Measurements from ENCODE around the gene CYSTM1. TPM values are rescaled to one million over a fixed set of nuclear protein-coding genes. Genes with fewer than 3 reads are reported as not detected.

Gene CYSTM1
- polyA plus RNA-seq, 3 donors from 2014 or later: 3.9 to 11.0 (median 7.1) TPM

DNA sequence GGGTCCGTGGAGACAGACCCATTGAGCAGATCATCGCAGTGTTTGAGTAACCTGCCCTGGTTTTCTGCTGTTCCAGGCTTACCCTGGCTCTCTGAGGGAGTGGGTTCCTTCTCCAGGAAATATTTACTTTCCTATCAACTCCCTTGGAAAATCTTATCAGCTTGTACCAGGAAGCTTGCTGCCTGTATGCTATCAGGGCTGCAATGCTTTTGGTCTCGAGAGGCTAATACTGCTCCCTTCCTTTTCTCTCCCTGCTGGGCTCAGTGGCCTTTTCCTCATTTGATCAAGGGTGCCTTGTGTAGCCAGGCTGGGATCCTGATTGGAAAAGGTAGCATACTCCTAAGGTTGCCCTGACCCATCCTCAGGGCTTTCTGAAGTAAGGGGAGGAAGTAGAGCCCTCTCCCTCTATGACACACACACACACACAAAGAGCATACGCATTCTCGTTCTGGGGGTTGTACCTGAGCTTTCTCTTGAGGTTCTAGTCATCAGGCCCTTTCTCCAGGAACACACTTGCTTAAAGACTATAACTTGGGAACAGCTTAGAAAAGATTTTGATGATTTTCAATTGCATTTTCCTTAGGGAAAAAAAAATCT is 41.6 kb downstream of the CYSTM1 start:
- no peak for DNase-seq
- H3K9me3 Mint-ChIP-seq: no peaks in the 10 kb centered on the region
- H3K4me3 Mint-ChIP-seq: no peak overlapping the region
- H3K27ac Mint-ChIP-seq: no peak overlapping the region
- H3K36me3 Mint-ChIP-seq: no peaks in the 10 kb centered on the region
- peaks cover 0 to 2% (median 0%) of the 10 kb centered on the region in 3 donors for H3K27me3 Mint-ChIP-seq (ENCODE audit: low read depth in 3 of 3)
- peaks cover 10 to 20% of the 10 kb centered on the region in 2 donors for H3K4me1 Mint-ChIP-seq

DNA sequence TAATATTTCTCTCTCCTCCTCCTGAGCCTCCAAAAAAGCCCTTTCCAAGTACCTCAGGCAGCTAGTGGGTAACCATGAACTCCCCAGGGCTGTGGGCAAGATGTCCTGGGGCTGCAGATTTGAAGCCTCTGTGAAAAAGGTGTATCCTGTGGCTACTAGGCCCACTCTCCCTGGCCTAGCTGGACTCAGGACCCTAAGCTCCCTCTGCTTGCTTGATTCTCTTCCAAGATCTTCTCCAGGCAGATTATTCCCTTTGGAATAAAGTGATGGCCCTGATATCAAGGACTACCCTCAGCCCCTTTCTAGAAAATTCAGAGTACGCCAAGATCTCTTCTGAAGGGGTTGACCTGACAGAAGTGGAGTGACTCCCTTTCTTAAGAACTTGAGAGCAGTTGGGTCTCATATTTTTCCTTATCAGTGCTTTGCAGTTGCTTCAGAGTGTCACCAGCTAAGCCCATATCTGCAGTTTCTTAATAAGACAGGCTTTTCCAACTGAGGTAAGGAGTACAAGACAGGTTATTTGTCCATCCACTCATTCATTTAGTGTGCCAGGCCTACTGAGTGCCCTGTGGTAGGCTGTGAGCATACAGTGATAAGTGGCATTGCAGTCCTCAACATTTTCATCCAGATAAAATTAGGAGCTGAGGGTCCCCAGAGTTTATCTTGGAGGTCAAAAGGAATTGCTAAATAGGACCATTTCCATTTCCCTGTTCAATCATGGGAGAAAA is 42.5 kb downstream of the CYSTM1 start:
- Mint-ChIP-seq H3K36me3 (no peaks in the 10 kb centered on the region), H3K27ac (no peak overlapping the region), H3K4me1 (peaks cover 10 to 20% of the 10 kb centered on the region in 2 donors), H3K27me3 (ENCODE audit: low read depth in 3 of 3) (peaks cover 0 to 2% (median 2%) of the 10 kb centered on the region in 3 donors), H3K9me3 (no peaks in the 10 kb centered on the region), H3K4me3 (no peak overlapping the region)
- DNase-seq: no peak

DNA sequence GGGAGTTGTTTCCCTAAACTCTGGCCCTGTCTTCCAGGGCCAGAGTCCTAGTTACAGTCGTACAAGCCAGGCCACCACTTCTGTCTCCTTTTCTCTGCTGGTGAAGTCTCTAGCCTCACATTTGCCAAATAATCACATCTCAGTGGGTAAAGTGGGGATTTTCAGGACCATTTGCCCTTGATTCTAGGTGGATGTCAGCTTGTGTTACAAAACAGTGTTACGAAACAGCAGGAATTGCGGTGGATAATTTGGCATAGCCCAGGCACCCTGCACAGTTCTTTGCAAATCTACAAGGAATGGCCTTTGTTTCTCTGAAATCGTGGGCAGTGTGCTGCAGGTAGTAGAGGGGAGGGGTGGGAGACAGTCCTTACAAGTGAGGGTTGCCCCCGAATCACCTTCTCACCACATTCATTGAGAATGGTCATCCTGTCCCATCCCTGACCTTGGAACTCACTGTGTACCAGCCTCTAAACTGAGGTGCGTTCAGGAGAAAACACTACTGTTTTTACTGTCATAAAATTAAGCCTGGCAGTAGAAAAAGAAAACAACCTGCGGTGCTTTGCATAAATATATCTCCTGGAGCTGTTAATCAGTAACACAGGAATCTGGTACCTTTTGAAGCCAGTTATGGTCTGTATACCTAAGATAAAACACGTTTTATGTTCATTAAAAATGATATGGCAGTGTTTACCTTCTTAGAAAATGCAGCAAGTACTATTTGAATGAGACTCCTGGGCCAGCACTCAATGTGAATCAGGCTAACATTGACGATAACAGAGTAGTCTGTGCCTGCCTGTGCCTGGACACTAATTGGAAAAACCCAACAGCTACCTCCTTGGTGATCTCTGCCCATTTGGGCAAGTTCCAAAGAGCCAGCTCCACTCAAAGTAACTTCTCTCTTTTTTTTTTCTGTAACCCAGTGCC is 44.3 kb downstream of the CYSTM1 start:
- DNase-seq: no peak
- Mint-ChIP-seq H3K27me3 (ENCODE audit: low read depth in 3 of 3) (peaks cover 2 to 4% (median 2%) of the 10 kb centered on the region in 3 donors), H3K4me3 (no peak overlapping the region), H3K27ac (no peak overlapping the region), H3K36me3 (no peaks in the 10 kb centered on the region), H3K9me3 (no peaks in the 10 kb centered on the region), H3K4me1 (peaks cover 10 to 15% of the 10 kb centered on the region in 2 donors)

DNA sequence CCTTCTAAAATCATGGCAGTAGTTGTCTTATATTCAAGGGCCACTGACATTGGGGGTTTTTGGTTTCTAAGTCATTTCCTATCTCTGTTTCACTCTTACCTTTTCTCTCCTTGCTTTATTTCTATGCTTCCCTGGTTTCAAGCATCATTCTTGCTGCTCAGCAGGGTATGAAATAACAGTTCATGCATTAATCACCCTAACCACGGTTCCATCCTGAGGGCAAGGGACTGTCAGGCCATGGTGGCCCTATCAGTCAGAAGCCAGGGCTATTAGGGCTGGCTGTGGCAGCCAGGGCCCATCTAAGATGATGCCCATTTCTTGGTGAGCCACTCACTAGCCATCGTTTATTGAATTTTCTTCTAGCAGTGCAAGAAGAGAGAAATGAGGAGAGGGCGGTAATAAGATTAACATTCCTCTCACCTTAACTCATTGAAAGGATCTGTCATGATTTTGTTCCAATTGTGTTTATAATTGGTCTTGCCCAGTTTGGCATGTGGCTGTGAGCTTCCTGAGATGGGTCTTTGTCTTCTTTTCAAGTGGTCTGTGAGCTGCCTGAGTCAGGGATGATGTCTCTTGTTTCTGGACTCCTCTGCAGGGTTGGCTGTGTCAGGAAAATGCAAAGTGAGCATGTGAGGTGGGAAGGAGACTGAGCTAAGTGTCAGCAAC is 45.2 kb downstream of the CYSTM1 start:
- no peaks in the 10 kb centered on the region for H3K9me3 Mint-ChIP-seq
- no peak overlapping the region for H3K4me3 Mint-ChIP-seq

DNA sequence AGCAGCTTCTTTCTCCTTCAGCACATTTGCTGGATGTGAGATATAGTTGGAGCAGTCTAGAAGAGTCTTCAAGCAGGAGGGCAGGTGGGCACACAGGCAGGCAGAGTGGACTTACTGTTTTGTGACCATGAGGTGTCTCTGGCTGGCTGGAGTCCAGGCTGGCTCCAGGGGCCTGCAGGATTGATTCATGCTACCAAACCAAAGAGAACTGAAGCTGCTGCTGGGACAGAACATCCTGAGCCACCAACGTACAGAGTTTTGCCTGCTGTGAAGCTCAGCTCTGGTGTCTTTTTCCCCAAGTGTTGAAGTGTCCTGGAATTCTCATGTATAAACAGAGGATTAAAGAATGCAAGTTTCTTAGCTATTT is 45.7 kb downstream of the CYSTM1 start:
- H3K4me1 Mint-ChIP-seq: peaks cover 0 to 2% of the 10 kb centered on the region in 2 donors
- H3K27ac Mint-ChIP-seq: no peak overlapping the region
- DNase-seq: no peak
- H3K9me3 Mint-ChIP-seq: no peaks in the 10 kb centered on the region
- no peak overlapping the region for H3K4me3 Mint-ChIP-seq
- H3K27me3 Mint-ChIP-seq (ENCODE audit: low read depth in 3 of 3): peaks cover 2 to 4% (median 2%) of the 10 kb centered on the region in 3 donors
- no peaks in the 10 kb centered on the region for H3K36me3 Mint-ChIP-seq

More for the DNA sequence above, 45.2 kb downstream of the CYSTM1 start:
- H3K36me3 Mint-ChIP-seq: no peaks in the 10 kb centered on the region
- DNase-seq: no peak
- peaks cover 2 to 4% (median 2%) of the 10 kb centered on the region in 3 donors for H3K27me3 Mint-ChIP-seq (ENCODE audit: low read depth in 3 of 3)
- H3K27ac Mint-ChIP-seq: no peak overlapping the region
- peaks cover 2 to 7% of the 10 kb centered on the region in 2 donors for H3K4me1 Mint-ChIP-seq

DNA sequence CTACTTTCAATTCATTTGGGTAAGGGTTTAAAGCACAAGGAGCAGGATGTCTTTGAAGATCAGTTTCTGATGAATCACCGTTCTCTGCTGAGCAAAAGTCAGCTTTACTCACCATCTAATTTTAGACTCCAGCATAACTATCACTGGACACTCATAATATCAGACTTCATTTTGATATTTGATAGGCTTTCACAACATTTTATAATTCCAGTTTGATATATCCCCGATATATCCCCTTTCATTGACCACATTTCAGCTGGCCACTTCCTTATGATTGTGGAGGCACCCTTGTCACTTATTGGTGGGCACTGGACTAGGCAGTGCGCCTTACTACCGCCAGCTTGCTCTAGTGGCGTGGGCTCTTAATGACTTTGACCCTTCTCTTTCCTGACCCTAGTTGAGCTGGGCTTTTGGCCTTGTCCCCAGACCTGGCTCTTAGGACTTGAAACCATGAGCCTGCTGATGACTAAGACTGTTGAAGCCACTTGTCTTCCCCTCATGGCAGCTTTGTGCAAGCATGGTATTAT is 46.8 kb downstream of the CYSTM1 start:
- DNase-seq: no peak
- Mint-ChIP-seq H3K9me3 (peaks cover 0 to 1% (median 0%) of the 10 kb centered on the region in 6 donors), H3K27ac (no peak overlapping the region), H3K4me3 (no peak overlapping the region), H3K4me1 (no peaks in the 10 kb centered on the region), H3K36me3 (no peaks in the 10 kb centered on the region), H3K27me3 (ENCODE audit: low read depth in 3 of 3) (peaks cover 2 to 4% (median 4%) of the 10 kb centered on the region in 3 donors)

DNA sequence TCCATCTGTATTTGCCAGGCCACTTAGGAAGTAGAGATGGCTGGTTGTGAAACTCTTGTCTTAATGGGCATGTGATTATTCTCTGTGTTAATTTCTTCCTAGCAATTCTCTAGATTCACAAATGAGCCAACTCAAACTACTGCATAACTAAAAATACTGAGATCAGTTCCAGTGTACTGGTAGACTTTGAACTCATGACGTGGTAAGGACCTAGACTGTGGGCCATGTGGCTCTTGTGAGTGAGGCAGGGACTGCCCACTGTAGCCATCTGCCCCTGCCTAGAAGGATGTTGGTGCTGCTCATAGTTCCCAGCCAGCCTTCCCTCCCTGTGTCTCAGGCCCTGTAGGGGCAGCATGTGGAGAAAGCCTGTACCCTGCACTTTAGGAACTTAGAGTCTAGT is 47.4 kb downstream of the CYSTM1 start:
- Mint-ChIP-seq H3K9me3 (peaks cover 0 to 2% (median 0%) of the 10 kb centered on the region in 6 donors), H3K4me3 (no peak overlapping the region), H3K36me3 (no peaks in the 10 kb centered on the region), H3K27me3 (ENCODE audit: low read depth in 3 of 3) (peaks cover 4% of the 10 kb centered on the region in 3 donors), H3K4me1 (no peaks in the 10 kb centered on the region), H3K27ac (no peak overlapping the region)
- DNase-seq: no peak

DNA sequence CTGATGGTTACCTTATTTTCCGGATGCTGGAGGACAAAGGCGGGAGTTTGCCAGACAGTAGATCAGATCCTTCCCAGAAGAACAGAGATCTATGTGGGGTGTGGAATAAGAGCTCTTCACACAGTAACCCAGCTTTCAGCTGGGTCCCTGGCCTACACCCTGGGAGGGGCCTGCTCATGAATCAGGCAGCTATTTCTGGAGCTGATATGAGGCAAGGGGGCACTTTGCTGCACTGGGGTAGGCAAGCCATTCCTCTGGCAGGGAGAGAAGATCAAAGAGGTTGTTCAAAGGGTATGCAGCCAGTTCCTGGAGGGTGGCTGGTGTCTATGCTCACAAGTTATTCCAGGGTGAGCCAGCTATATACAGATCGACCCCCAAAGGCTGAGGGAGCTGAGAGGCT is 48.6 kb downstream of the CYSTM1 start:
- no peak overlapping the region for H3K4me3 Mint-ChIP-seq

DNA sequence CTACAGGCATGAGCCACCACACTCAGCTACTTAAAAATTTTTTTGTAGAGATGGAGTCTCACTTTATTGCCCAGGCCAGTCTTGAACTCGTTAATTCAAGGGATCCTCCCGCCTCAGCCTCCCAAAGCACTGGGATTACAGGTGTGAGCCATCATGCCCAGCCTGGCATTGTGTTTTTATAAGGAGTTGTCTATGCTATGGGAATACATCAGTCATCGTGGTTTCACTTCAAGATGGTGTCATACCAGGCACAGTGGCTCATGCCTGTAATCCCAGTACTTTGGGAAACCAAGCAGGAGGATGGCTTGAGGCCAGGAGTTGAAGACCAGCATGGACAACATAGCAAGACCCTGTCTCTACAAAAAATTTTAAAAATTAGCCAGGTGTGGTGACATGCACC is 49.7 kb downstream of the CYSTM1 start:
- Mint-ChIP-seq H3K27ac (no peak overlapping the region), H3K4me3 (no peak overlapping the region), H3K27me3 (ENCODE audit: low read depth in 3 of 3) (peaks cover 3 to 4% (median 4%) of the 10 kb centered on the region in 3 donors), H3K4me1 (no peaks in the 10 kb centered on the region), H3K36me3 (no peaks in the 10 kb centered on the region), H3K9me3 (peaks cover 0 to 2% (median 0%) of the 10 kb centered on the region in 6 donors)
- no peak for DNase-seq

More for the DNA sequence above, 48.6 kb downstream of the CYSTM1 start:
- no peak for DNase-seq
- Mint-ChIP-seq H3K36me3 (no peaks in the 10 kb centered on the region), H3K4me1 (no peaks in the 10 kb centered on the region), H3K9me3 (peaks cover 0 to 2% (median 0%) of the 10 kb centered on the region in 6 donors), H3K27ac (no peak overlapping the region), H3K27me3 (ENCODE audit: low read depth in 3 of 3) (peaks cover 2 to 4% (median 4%) of the 10 kb centered on the region in 3 donors)

DNA sequence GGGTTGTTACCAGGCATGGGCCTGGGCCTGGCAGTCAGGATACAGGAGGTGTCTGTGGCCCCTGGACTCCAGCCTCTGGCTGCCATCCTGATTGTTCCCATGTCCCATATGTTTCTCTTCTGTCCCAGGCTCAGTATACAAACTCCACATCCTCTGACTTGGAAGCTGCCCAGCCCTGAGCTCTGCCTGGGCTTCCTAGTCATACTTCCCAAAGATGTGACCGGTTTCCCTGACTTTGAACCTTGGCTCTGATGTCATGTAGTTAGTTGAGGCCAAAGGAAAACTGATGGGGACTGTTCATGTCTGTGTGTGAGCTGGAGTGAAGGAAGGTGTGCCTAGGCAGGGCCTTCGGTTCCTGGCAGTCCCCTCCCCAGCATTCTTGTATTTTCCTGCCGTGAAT is 50.4 kb downstream of the CYSTM1 start:
- H3K9me3 Mint-ChIP-seq: peaks cover 0 to 2% (median 0%) of the 10 kb centered on the region in 6 donors
- no peaks in the 10 kb centered on the region for H3K36me3 Mint-ChIP-seq
- no peak for DNase-seq
- no peak overlapping the region for H3K4me3 Mint-ChIP-seq
- H3K4me1 Mint-ChIP-seq: no peaks in the 10 kb centered on the region
- H3K27me3 Mint-ChIP-seq (ENCODE audit: low read depth in 3 of 3): peaks cover 3 to 5% (median 4%) of the 10 kb centered on the region in 3 donors
- no peak overlapping the region for H3K27ac Mint-ChIP-seq

DNA sequence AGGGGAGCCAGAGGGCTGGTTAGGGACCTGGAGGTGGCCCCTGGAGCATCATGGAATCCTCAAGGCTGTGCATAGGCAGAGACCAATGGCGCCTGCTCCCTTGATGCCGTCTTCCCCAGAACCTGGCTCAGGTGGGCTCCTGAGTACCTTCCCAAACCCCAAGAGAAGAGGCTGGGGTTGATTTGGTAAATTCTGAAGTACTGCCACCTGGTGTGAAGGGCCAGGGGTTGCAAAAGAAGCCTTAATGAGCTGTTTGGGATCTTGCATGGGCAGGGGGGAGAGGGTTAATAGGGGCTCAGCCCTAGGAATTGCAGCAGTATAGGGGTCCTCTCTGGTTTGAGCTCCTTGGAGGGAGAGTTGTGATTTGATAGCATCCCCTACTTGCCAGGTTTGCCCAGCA is 52.1 kb downstream of the CYSTM1 start:
- Mint-ChIP-seq H3K4me1 (no peaks in the 10 kb centered on the region), H3K27me3 (ENCODE audit: low read depth in 3 of 3) (peaks cover 3 to 6% (median 4%) of the 10 kb centered on the region in 3 donors), H3K27ac (no peak overlapping the region), H3K4me3 (no peak overlapping the region), H3K9me3 (peaks cover 0 to 2% (median 0%) of the 10 kb centered on the region in 6 donors), H3K36me3 (no peaks in the 10 kb centered on the region)
- DNase-seq: no peak

DNA sequence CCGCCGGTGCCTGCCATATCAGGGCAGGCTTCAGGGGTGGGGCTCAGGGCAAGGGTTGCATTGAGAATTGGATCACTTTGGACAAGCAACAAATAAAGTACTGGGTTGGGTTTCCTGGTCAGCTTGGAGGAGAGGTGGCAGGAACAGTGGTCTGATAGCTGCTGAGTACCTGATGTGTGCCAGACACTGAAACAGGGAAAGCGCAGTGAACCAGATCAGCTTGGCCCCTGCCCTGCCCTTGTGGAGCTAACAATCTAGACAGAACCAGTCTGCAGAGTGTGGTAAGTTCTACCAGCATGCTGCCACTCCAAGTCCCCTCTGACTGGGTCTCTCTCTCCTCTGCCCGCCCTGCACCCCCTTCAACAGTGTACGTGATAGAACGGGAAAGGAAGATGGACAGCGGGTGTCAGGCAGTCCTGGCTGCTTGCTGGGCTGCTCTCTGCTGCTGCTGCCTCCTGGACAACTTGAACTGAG is 53.4 kb downstream of the CYSTM1 start:
- Mint-ChIP-seq H3K4me1 (no peaks in the 10 kb centered on the region), H3K4me3 (no peak overlapping the region), H3K27ac (no peak overlapping the region), H3K36me3 (no peaks in the 10 kb centered on the region), H3K27me3 (ENCODE audit: low read depth in 3 of 3) (peaks cover 3 to 6% (median 6%) of the 10 kb centered on the region in 3 donors), H3K9me3 (peaks cover 0 to 2% (median 0%) of the 10 kb centered on the region in 6 donors)
- DNase-seq: no peak

DNA sequence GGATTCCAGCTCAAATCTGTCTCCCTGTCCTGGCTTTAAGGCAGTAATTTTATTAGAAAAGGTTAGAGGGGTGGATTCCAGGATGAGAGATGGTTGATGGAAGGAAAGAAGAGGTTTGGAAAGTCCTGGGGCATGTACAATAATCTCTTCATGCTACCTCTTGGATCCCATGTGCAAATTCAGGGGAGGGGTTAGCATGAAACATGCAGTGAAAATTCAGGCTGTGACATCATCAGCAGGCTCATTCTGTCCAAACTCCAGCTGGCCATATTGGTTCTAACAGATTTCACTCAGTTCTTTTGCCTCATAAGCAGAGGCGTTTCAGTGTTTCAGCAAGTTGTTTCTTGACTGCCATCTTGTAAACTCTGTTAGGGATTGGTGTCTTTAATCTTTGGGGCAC is 55.4 kb downstream of the CYSTM1 start:
- Mint-ChIP-seq H3K36me3 (no peaks in the 10 kb centered on the region), H3K4me3 (no peak overlapping the region), H3K9me3 (peaks cover 0 to 2% (median 0%) of the 10 kb centered on the region in 6 donors), H3K4me1 (no peaks in the 10 kb centered on the region), H3K27me3 (ENCODE audit: low read depth in 3 of 3) (peaks cover 3 to 4% (median 4%) of the 10 kb centered on the region in 3 donors), H3K27ac (no peak overlapping the region)
- no peak for DNase-seq
